Measurements from ENCODE around the gene ALDOB.

GRCh38 chr9:101388507-101388993 is 47.0 kb downstream of the ALDOB start:
- TF ChIP-seq POLR2A (IDR thresholded peaks at IDR 0.05) (no peak), CTCF (IDR thresholded peaks at IDR 0.05) (no peak)
